Spleen (tissue), 7 donors: Measurements from ENCODE around the gene TSSK2.

ENCODE experiments used
- CTCF ChIP-seq, 11 experiments: fragments of 200-600 bp in 7 of 11; fragments of 450-650 bp in 4 of 11; sonication (generic) in 4 of 11; IDR thresholded peaks in 8 of 11; conservative IDR thresholded peaks in 3 of 11; 1 replicate in 7 of 11; 2 replicates in 4 of 11; pipeline versions ENCODE4 v1.4.0 to v1.8.0; 2016 to 2021; ENCODE audit warnings: antibody characterized with exemption in 11 of 11, inconsistent platforms in 4 of 11, mild to moderate bottlenecking in 1 of 11
- POLR2A ChIP-seq, 3 donors: fragments of 450-650 bp; IDR thresholded peaks; one replicate each; pipeline ENCODE4 v1.5.1; 2017; ENCODE audit warnings: antibody characterized with exemption in 3 of 3, mild to moderate bottlenecking in 1 of 3
- donor health status: DM: no; HTN: no; CAD: no; lungs with moderate emphysema.
- donor health status: DM: no; HTN: no; CAD: no.
- donor health status: DM: no; HTN: no; CAD: no.

DNA sequence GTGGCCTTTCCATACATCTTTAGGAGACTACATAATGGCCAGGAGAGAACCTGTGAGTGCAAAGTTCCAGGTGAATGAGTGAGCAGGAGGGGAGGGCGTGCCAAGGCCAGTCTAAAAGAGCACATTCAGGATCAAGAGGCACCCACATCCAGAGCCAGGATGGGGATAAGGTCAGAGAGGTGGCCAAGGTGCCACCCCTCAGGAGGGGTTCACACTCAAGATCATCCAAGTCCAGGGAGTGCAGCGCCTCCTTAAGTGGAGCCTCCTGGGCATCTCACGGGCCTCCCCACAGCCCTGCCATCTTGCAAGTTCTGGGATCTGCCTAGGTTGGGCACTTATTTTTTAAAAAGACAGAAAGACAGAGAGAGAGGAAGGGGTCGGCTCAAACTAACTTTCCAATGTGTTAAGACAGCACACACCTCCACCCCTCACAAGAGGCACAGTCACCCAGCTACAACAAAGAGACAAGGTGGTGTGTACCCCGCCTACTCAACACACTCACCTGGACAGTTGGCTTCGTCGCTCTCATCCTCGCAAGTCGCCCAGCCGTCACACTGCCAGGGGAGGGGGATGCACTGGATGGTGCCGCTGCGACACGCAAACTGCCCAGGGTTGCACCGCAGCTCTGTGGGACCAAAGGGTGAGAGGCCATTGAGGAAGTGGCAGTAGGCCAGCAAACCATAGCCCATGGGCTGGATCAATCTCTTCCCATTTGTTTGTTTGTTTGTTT is 42.1 kb upstream of the TSSK2 start:
- no peak for TF ChIP-seq POLR2A (IDR thresholded peaks at IDR 0.05)
- no peak for TF ChIP-seq CTCF (IDR thresholded peaks at IDR 0.05 in 8 of 11, conservative IDR thresholded peaks at IDR 0.05 in 3 of 11)
